Parathyroid adenoma (tissue), 2 donors: ENCODE data around the gene FBXL17.

ENCODE experiments used
- H2AFZ ChIP-seq: fragments of 300-600 bp; sonication (generic); one replicate; pipeline ENCODE4 v1.7.0; 2017; ENCODE audit warnings: antibody characterized with exemption, mild to moderate bottlenecking
- H3K27ac ChIP-seq: fragments of 300-600 bp; sonication (generic); one replicate; pipeline ENCODE4 v1.7.0; 2017
- H3K27me3 ChIP-seq: fragments of 300-600 bp; sonication (generic); one replicate; pipeline ENCODE4 v1.7.0; 2017; ENCODE audit warnings: low read length; ENCODE audit not compliant: control insufficient read depth, insufficient read depth
- H3K36me3 ChIP-seq: fragments of 300-600 bp; sonication (generic); one replicate; pipeline ENCODE4 v1.7.0; 2017; ENCODE audit warnings: low read length; ENCODE audit not compliant: control insufficient read depth, insufficient read depth
- H3K4me1 ChIP-seq: fragments of 300-600 bp; sonication (generic); one replicate; pipeline ENCODE4 v1.7.0; 2017; ENCODE audit warnings: control low read depth
- H3K4me2 ChIP-seq: fragments of 300-600 bp; sonication (generic); one replicate; pipeline ENCODE4 v1.7.0; 2017; ENCODE audit warnings: low read length
- H3K4me3 ChIP-seq: fragments of 300-600 bp; sonication (generic); one replicate; pipeline ENCODE4 v1.7.0; 2017; ENCODE audit warnings: low read depth, low read length
- H3K79me2 ChIP-seq: fragments of 300-600 bp; sonication (generic); one replicate; pipeline ENCODE4 v1.7.0; 2017; ENCODE audit warnings: control low read depth
- H3K9ac ChIP-seq: fragments of 300-600 bp; sonication (generic); one replicate; pipeline ENCODE4 v1.7.0; 2017; ENCODE audit warnings: mild to moderate bottlenecking
- H3K9me3 ChIP-seq: fragments of 300-600 bp; sonication (generic); one replicate; pipeline ENCODE4 v1.7.0; 2017; ENCODE audit warnings: low read length; ENCODE audit not compliant: control insufficient read depth
- TF ChIP-seq, protein P1 (sequence below): fragments of 300-600 bp; sonication (generic); IDR thresholded peaks from one replicate; pipeline ENCODE4 v1.7.0; 2017; ENCODE audit warnings: antibody characterized with exemption, mild to moderate bottlenecking
- donor health status: primary hyperparathyroidism.

FBXL17 gene

DNA sequence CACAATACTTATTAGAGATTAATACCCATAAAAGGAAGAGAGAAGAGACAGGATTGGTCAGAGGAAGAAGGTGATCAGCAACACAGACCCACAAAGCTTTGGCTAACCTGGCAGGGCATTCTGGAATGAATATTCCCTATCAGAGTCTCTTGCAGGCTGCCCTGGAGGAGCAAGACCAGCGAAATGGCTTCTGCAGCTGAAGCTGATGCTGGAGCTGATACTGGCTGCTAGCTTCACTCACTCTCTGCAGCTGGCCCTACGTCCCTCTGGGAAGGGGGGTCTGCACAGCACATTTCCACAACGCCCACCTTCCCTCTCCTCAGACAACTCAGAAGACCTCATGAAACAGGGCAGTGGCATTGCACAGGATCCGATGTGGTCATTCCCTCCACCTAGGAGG, 541.3 kb downstream of the FBXL17 start:
- Histone ChIP-seq H3K9ac (no peak overlapping the region), H2AFZ (no peak overlapping the region), H3K36me3 (no peaks in the 10 kb centered on the region), H3K4me3 (no peak overlapping the region), H3K27ac (no peak overlapping the region), H3K4me2 (no peak overlapping the region), H3K4me1 (no peaks in the 10 kb centered on the region), H3K79me2 (no peaks in the 10 kb centered on the region), H3K27me3 (no peaks in the 10 kb centered on the region), H3K9me3 (no peaks in the 10 kb centered on the region)
- TF ChIP-seq, protein P1, sequence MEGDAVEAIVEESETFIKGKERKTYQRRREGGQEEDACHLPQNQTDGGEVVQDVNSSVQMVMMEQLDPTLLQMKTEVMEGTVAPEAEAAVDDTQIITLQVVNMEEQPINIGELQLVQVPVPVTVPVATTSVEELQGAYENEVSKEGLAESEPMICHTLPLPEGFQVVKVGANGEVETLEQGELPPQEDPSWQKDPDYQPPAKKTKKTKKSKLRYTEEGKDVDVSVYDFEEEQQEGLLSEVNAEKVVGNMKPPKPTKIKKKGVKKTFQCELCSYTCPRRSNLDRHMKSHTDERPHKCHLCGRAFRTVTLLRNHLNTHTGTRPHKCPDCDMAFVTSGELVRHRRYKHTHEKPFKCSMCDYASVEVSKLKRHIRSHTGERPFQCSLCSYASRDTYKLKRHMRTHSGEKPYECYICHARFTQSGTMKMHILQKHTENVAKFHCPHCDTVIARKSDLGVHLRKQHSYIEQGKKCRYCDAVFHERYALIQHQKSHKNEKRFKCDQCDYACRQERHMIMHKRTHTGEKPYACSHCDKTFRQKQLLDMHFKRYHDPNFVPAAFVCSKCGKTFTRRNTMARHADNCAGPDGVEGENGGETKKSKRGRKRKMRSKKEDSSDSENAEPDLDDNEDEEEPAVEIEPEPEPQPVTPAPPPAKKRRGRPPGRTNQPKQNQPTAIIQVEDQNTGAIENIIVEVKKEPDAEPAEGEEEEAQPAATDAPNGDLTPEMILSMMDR, result no peak

DNA sequence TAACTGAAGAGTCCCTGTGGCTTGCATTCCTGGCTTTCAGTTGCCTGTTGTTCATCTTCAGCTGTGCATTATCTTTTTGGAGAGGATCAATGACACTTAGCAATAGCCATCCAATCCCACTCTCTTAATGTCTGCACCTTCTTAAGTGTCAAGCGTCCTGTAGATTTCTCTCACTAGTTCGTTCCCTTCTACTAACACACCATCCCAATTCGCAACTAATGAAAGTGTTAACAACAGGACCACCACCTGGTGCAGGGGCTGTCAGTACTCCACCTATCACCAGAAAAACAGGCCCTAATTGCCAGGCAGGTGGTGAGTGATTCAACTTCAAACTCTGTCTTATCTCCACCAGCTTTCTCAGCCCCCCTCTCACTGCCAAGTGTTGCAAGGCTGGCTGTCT, 541.7 kb downstream of the FBXL17 start:
- no peaks in the 10 kb centered on the region for H3K36me3 ChIP-seq
- H3K79me2 ChIP-seq, result no peaks in the 10 kb centered on the region
- H3K9ac ChIP-seq, result no peak overlapping the region
- no peak overlapping the region for H3K4me3 ChIP-seq
- H3K27ac ChIP-seq, result no peak overlapping the region
- TF ChIP-seq, protein P1, result no peak
- no peaks in the 10 kb centered on the region for H3K27me3 ChIP-seq
- no peaks in the 10 kb centered on the region for H3K9me3 ChIP-seq
- no peaks in the 10 kb centered on the region for H3K4me1 ChIP-seq
- no peak overlapping the region for H3K4me2 ChIP-seq
- H2AFZ ChIP-seq, result no peak overlapping the region

DNA sequence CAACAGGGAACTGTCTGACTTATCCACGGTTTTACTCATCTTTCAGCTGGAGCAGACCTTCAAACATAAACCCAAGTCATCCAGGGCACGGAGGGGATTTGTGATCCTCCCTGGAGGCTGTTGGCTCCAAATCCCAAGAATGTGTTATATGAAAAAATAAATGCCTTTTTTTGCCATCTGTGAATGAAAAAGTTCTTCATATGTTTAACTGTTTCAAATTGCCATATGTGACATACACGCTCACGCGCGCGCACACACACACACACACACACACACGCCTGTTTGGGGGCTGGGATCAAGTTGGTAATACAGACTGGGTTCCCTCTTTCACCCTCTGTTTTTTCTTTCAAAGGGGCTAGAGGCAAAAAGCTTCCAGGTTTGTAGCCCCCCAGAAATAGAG, 546.8 kb downstream of the FBXL17 start:
- Histone ChIP-seq H3K27me3 (no peaks in the 10 kb centered on the region), H3K9ac (no peak overlapping the region), H3K27ac (no peak overlapping the region), H3K9me3 (no peaks in the 10 kb centered on the region), H3K36me3 (no peaks in the 10 kb centered on the region), H3K4me3 (no peak overlapping the region), H3K79me2 (no peaks in the 10 kb centered on the region), H3K4me2 (no peak overlapping the region), H3K4me1 (no peaks in the 10 kb centered on the region), H2AFZ (no peak overlapping the region)
- TF ChIP-seq, protein P1, result no peak

DNA sequence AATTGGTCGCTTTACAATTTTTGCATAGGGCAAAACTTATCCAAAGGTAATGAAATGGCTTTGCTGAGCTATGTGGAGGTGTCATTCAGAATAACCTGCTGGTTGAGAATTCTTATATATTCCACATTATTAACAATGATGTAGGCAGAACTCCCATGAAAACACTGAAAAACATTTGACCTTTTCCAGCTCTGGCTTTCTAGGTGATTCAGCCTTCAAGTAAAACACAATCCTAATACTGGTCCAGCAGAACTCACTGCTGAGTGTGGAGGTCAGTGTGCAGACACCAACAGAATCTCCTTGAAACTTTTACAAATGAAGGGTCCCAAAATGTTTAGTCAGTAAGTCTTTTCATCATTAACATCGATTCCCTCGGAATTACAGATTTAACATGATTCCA, 549.2 kb downstream of the FBXL17 start:
- TF ChIP-seq, protein P1, result no peak

DNA sequence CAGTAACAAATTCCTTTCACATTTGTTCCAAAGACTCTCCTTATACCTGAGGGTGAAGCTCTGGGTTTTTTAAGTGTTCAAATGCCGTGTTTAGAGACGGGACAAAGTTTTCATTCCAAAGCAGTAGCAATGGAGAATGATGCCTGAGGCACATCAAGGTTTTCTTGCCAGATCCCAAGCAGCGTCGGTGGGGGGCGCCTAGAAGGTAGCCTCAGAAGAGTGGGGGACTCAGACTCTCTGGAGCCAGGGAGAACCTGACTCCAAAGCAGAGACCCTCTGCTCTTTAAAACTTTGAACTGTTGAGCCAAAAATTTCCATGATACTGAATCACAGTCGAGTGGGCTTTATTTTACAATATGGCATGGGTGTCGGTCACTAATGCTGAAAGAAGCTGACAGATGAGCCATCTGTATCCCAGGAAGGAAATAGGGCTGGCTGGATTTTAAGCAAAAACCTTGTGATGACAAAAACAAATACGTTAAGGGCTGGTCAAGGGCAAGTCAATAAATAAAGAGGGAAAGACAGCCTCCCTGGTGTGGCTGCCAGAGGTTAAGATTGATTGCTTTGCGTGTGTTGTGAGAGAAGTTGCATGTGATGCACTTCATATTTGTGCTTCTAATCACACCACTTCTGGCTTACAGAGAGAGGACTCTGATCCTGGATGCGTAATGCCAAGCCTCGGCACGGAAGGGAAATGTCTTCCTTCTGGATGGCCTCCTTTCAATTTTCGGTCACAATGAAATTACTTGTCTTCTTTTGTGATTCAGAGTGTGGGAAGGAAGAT, 550.1 kb downstream of the FBXL17 start:
- TF ChIP-seq, protein P1, result no peak
- Histone ChIP-seq H3K9me3 (no peaks in the 10 kb centered on the region), H3K9ac (no peak overlapping the region), H3K4me2 (no peak overlapping the region), H3K4me1 (no peaks in the 10 kb centered on the region), H3K27me3 (no peaks in the 10 kb centered on the region), H3K4me3 (no peak overlapping the region), H3K36me3 (no peaks in the 10 kb centered on the region), H2AFZ (no peak overlapping the region), H3K79me2 (no peaks in the 10 kb centered on the region), H3K27ac (no peak overlapping the region)

More for the DNA sequence above, 549.2 kb downstream of the FBXL17 start:
- H3K9me3 ChIP-seq, result no peaks in the 10 kb centered on the region
- H3K4me2 ChIP-seq, result no peak overlapping the region
- H3K36me3 ChIP-seq, result no peaks in the 10 kb centered on the region
- H3K27ac ChIP-seq, result no peak overlapping the region
- H3K27me3 ChIP-seq, result no peaks in the 10 kb centered on the region
- no peaks in the 10 kb centered on the region for H3K4me1 ChIP-seq
- H3K79me2 ChIP-seq, result no peaks in the 10 kb centered on the region
- no peak overlapping the region for H2AFZ ChIP-seq
- no peak overlapping the region for H3K9ac ChIP-seq
- H3K4me3 ChIP-seq, result no peak overlapping the region
